NCI-H1694 treated with DMSO at 0.1 percent for 48 hours (cell line): ENCODE data around the gene PAQR9.

Experiments
- DNase-seq: peaks from one replicate; lab custom pipeline; 2025; lab: John Stamatoyannopoulos, UW

Gene PAQR9

GRCh38 chr3:142982038-142982773 lies 18.7 kb upstream of the PAQR9 start:
- no peak for DNase-seq

- no peak for DNase-seq
Measured at GRCh38 chr3:142981108-142981507, 17.6 kb upstream of the PAQR9 start.

- no peak for DNase-seq
Measured at GRCh38 chr3:142977399-142977728, 13.9 kb upstream of the PAQR9 start.

- DNase-seq, result no peak
Measured at GRCh38 chr3:142976621-142977398, 13.3 kb upstream of the PAQR9 start.

- DNase-seq, result no peak
Measured at GRCh38 chr3:142975316-142975995, 12.0 kb upstream of the PAQR9 start.

- DNase-seq, result no peak
Measured at GRCh38 chr3:142973217-142974009, 9.9 kb upstream of the PAQR9 start.

- DNase-seq, result no peak
Measured at GRCh38 chr3:142972092-142972753, 8.7 kb upstream of the PAQR9 start.

- DNase-seq, result no peak
Measured at GRCh38 chr3:142971431-142971830, 8.0 kb upstream of the PAQR9 start.

- no peak for DNase-seq
Measured at GRCh38 chr3:142968319-142969025, 5.0 kb upstream of the PAQR9 start.

- DNase-seq, result no peak
Measured at GRCh38 chr3:142966808-142967207, 3.3 kb upstream of the PAQR9 start.

GRCh38 chr3:142965581-142965980 lies 2.1 kb upstream of the PAQR9 start:
- no peak for DNase-seq

- DNase-seq, result no peak
Measured at GRCh38 chr3:142963234-142963515, 299 bp downstream of the PAQR9 start.

GRCh38 chr3:142962520-142963233 lies 797 bp downstream of the PAQR9 start:
- DNase-seq, result no peak

GRCh38 chr3:142962175-142962519 lies 1.3 kb downstream of the PAQR9 start:
- DNase-seq, result no peak

GRCh38 chr3:142961539-142961938 lies 1.9 kb downstream of the PAQR9 start:
- DNase-seq, result no peak

GRCh38 chr3:142960322-142960850 lies 3.1 kb downstream of the PAQR9 start:
- no peak for DNase-seq

GRCh38 chr3:142958707-142959106 lies 4.8 kb downstream of the PAQR9 start:
- no peak for DNase-seq

GRCh38 chr3:142953443-142953842 lies 10.0 kb downstream of the PAQR9 start:
- DNase-seq, result no peak

- no peak for DNase-seq
Measured at GRCh38 chr3:142952272-142953193, 10.9 kb downstream of the PAQR9 start.
